Pancreas (tissue), 10 donors: Measurements from ENCODE around the gene ACVR1C. TPM values are rescaled to one million over a fixed set of nuclear protein-coding genes. Genes with fewer than 3 reads are reported as not detected.

Experiments used
- ATAC-seq, 4 donors: fragments of 200-7000 bp; cut with Tn5 transposase; one replicate each; pipeline versions ENCODE4 v1.8.0 to v1.9.1; 2020; ENCODE audit warnings: mild to moderate bottlenecking in 4 of 4, moderate library complexity in 4 of 4
- DNase-seq, 6 donors: peaks; one replicate each; pipeline ENCODE4 v3.0.0-alpha.2; 2020
- FAIRE-seq: peaks from 2 replicates; lab custom pipeline; 2012; peaks lifted over from hg19 to GRCh38; lab: Jason Lieb, UNC
- H3K27ac ChIP-seq, 4 donors: fragments of 200-600 bp; sonication (generic); 1 replicate in 3 of 4; 2 replicates in 1 of 4; pipeline versions ENCODE4 v1.5.0 to v1.8.0; 2020
- H3K27me3 ChIP-seq, 4 donors: fragments of 200-600 bp; one replicate each; pipeline ENCODE4 v1.8.0; 2021
- H3K36me3 ChIP-seq, 3 donors: fragments of 200-600 bp; sonication (generic) in 1 of 3; one replicate each; pipeline versions ENCODE4 v1.5.0 to v1.8.0; 2020 to 2021
- H3K4me1 ChIP-seq, 3 donors: fragments of 200-600 bp; one replicate each; pipeline ENCODE4 v1.8.0; 2021
- H3K4me3 ChIP-seq, 4 donors: fragments of 200-600 bp; sonication (generic) in 2 of 4; one replicate each; pipeline versions ENCODE4 v1.5.0 to v1.8.0; 2020 to 2021
- H3K9me3 ChIP-seq, 4 donors: fragments of 200-600 bp; one replicate each; pipeline ENCODE4 v1.8.0; 2021
- CTCF ChIP-seq, 4 donors: fragments of 200-600 bp; sonication (generic) in 3 of 4; IDR thresholded peaks; one replicate each; pipeline versions ENCODE4 v1.5.0 to v1.8.0; 2021; ENCODE audit warnings: antibody characterized with exemption in 4 of 4
- WGBS, 2 donors: extraction: QIAGEN DNeasy Blood & Tissue Kit; methylation state at CpG; one replicate each; pipeline ENCODE4 v1.1.7; 2013; 5-methylcytosine and 5-hydroxymethylcytosine counted together
- intact Hi-C, 3 donors: fragments of 100-400 bp; cut with DNase I; formaldehyde crosslinking; loops; one replicate each; pipeline versions ENCODE4 v1.11.1 to v1.14.2; 2022
- polyA plus RNA-seq, 2 donors: library from polyadenylated mRNA; stranded (reverse); fragments of 200-250 nt; gene quantifications; one replicate each; pipeline ENCODE4 v1.2.3, GENCODE V29; 2013
- total RNA-seq, 6 donors: library from RNA; stranded (reverse); fragmentation: NEBNext Ultra II Directional in 4 of 6; extraction: Animal tissue kit (Norgen Biotek cat#: 25700) in 4 of 6; gene quantifications; one replicate each; pipeline versions ENCODE4 v1.2.1 to v1.2.4, GENCODE V29; 2021 to 2023
- donor health status: healthy with polysubstance abuse.
- donor health status: DM: no; HTN: no; CAD: no; lungs with moderate emphysema.
- donor health status: DM: no; HTN: no; CAD: no.
- donor health status: control.
- donor health status: control.
- donor health status: Bipolar disorder and iron deficiency.
- donor health status: DM: yes; HTN: yes; CAD: no.
- donor health status: DM: no; HTN: no; CAD: no.
- donor health status: DM: no; HTN: no; CAD: no.
- donor health status: DM: yes; HTN: yes; CAD: no.

ACVR1C gene
- total and polyA plus RNA-seq, 8 donors = 0.46 to 2.7 (median 1.5) TPM

DNA sequence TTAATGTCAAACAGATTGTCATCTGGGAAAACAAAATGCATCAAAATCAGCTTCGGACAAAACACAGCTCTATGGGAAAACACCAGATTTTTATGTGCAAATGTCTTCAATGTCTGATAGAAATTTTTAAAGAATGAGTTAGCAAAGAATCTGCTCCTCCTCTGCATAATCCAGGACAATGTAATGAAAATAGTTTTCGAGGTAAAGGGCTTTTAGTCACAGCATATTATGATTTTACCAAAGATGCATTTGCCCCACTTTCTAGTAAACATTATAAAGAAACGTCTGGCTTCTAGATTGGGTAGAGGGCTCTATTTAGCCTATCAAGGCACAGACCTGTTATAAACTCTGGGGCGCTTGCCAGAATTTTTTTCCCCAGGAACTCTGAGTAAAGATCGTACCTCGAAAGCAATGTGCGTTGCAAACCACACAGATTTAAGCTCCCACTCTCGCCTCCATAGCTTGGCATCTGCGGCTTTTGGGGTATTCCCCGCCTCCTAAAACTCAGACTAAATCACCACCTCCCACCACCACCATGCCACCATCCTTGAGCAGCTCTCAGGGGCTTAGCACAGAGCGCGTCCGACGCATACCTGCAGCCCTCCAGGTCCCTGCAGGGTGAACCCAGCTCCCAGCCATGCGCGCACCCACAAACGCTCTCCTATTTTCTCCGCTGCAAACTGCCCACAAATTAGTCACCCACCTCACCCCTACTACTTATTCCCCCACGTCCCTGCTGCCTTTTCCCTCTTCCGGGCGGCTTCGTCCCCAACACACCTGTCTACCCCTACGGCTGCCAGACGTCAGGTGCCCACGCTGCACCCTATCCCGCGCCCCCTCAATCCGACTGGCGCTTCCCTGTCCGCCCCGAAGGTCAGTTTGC lies 829 bp downstream of the ACVR1C start:
- Histone ChIP-seq H3K9me3 (no peaks in the 10 kb centered on the region), H3K36me3 (no peaks in the 10 kb centered on the region), H3K27me3 (no peaks in the 10 kb centered on the region), H3K4me1 (no peaks in the 10 kb centered on the region), H3K4me3 (peak overlapping the region; percentile 45 to 62 (median 50)), H3K27ac (peak overlapping the region; percentile 42 to 83 (median 82))
- intact Hi-C loops = no loop called here
- TF ChIP-seq CTCF (IDR thresholded peaks at IDR 0.05) = no peak
- 1 to 2% methylated on average over 31 of the region's 31 CpGs for WGBS, 2 donors
- ATAC-seq = peak; percentile 34 to 47 (median 38)
- FAIRE-seq = no peak
- DNase-seq = peak in 5 of 6 donors; percentile 11 to 68 (median 33)

- intact Hi-C loops = no loop called here
- H3K27ac ChIP-seq = no peak overlapping the region
- H3K9me3 ChIP-seq = no peaks in the 10 kb centered on the region
- no peak for FAIRE-seq
- H3K4me3 ChIP-seq = no peak overlapping the region
- no peak for ATAC-seq
- H3K4me1 ChIP-seq = no peaks in the 10 kb centered on the region
- H3K27me3 ChIP-seq = no peaks in the 10 kb centered on the region
- no peak for TF ChIP-seq CTCF (IDR thresholded peaks at IDR 0.05)
- H3K36me3 ChIP-seq = no peaks in the 10 kb centered on the region
- DNase-seq = no peak
Observed at GRCh38 chr2:157625296-157625695, 3.4 kb downstream of the ACVR1C start.

GRCh38 chr2:157620956-157621355 lies 7.7 kb downstream of the ACVR1C start:
- FAIRE-seq = no peak
- intact Hi-C loops = no loop called here

DNA sequence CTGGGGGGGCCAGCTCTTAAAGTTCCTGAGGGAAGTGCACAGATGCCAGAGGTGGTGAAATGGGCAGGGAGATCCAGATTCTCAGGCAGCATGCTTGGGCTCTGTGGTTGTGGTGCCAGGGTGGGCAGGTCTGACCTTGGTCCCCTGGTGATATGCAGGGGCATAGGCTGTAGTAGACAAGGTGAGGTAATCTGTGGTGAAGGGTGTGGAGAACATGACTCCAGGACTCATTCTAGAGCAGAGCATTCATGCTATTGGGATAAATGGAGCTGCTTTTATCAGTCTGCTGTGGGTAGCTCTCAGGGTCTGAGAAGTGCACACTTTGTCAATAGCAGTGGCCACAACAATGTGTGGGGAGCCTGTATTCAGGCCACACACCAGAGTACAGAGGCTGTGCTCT lies 16.9 kb downstream of the ACVR1C start:
- no peak overlapping the region for H3K27ac ChIP-seq
- no peaks in the 10 kb centered on the region for H3K36me3 ChIP-seq
- DNase-seq (no peak), FAIRE-seq (no peak), ATAC-seq (no peak)
- TF ChIP-seq CTCF (IDR thresholded peaks at IDR 0.05) = no peak
- no peak overlapping the region for H3K4me3 ChIP-seq
- no peaks in the 10 kb centered on the region for H3K4me1 ChIP-seq
- intact Hi-C loops = no loop called here
- no peaks in the 10 kb centered on the region for H3K9me3 ChIP-seq
- no peaks in the 10 kb centered on the region for H3K27me3 ChIP-seq

More at GRCh38 chr2:157620956-157621355, 7.7 kb downstream of the ACVR1C start:
- Histone ChIP-seq H3K27me3 (no peaks in the 10 kb centered on the region), H3K4me3 (no peak overlapping the region), H3K36me3 (no peaks in the 10 kb centered on the region), H3K27ac (no peak overlapping the region), H3K9me3 (no peaks in the 10 kb centered on the region), H3K4me1 (no peaks in the 10 kb centered on the region)
- WGBS, 2 donors = 56 to 61% methylated on average over 1 of the region's 1 CpG
- TF ChIP-seq CTCF (IDR thresholded peaks at IDR 0.05) = no peak
- DNase-seq (no peak), ATAC-seq (no peak)

- no peak for FAIRE-seq
- WGBS, 2 donors = 96% methylated on average over 4 of the region's 4 CpGs
- DNase-seq = no peak
- intact Hi-C loops = no loop called here
- Histone ChIP-seq H3K4me3 (no peak overlapping the region), H3K27me3 (no peaks in the 10 kb centered on the region), H3K36me3 (no peaks in the 10 kb centered on the region), H3K27ac (no peak overlapping the region), H3K4me1 (no peaks in the 10 kb centered on the region), H3K9me3 (no peaks in the 10 kb centered on the region)
- TF ChIP-seq CTCF (IDR thresholded peaks at IDR 0.05) = no peak
- ATAC-seq = no peak
Observed at GRCh38 chr2:157611110-157611509, 17.6 kb downstream of the ACVR1C start.
